Adrenal gland (tissue), 5 donors: ENCODE measurements around the gene DCTPP1.
"Not testable (repeated sequence)": the region's sequence is repeated elsewhere in the genome, so short reads cannot be mapped to it uniquely, and the experiment has no call there.

Experiments used
- POLR2A ChIP-seq, 2 donors: fragments of 450-650 bp; IDR thresholded peaks; one replicate each; pipeline ENCODE4 v1.6.1; 2017; ENCODE audit warnings: antibody characterized with exemption in 2 of 2, mild to moderate bottlenecking in 2 of 2, moderate library complexity in 1 of 2
- TF ChIP-seq, protein P1 (sequence below), 6 experiments: fragments of 450-650 bp in 4 of 6; fragments of 200-600 bp in 2 of 6; sonication (generic) in 1 of 6; IDR thresholded peaks; 1 replicate in 5 of 6; 2 replicates in 1 of 6; pipeline versions ENCODE4 v1.5.1 to v1.8.0; 2016 to 2021; ENCODE audit warnings: antibody characterized with exemption in 6 of 6, mild to moderate bottlenecking in 2 of 6, moderate library complexity in 1 of 6
- donor health status: DM: no; HTN: no; CAD: no.

GRCh38 chr16:30461426-30461825 is 31.6 kb upstream of the DCTPP1 start:
- TF ChIP-seq, protein P1, sequence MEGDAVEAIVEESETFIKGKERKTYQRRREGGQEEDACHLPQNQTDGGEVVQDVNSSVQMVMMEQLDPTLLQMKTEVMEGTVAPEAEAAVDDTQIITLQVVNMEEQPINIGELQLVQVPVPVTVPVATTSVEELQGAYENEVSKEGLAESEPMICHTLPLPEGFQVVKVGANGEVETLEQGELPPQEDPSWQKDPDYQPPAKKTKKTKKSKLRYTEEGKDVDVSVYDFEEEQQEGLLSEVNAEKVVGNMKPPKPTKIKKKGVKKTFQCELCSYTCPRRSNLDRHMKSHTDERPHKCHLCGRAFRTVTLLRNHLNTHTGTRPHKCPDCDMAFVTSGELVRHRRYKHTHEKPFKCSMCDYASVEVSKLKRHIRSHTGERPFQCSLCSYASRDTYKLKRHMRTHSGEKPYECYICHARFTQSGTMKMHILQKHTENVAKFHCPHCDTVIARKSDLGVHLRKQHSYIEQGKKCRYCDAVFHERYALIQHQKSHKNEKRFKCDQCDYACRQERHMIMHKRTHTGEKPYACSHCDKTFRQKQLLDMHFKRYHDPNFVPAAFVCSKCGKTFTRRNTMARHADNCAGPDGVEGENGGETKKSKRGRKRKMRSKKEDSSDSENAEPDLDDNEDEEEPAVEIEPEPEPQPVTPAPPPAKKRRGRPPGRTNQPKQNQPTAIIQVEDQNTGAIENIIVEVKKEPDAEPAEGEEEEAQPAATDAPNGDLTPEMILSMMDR (IDR thresholded peaks at IDR 0.05) = not testable (repeated sequence)
- not testable (repeated sequence) for TF ChIP-seq POLR2A (IDR thresholded peaks at IDR 0.05)
